Caco-2 (cell line): ENCODE measurements around the gene DHRS11. TPM values are rescaled to one million over a fixed set of nuclear protein-coding genes. Genes with fewer than 3 reads are reported as not detected.
A peak's percentile ranks its signal among the peaks of the same experiment; 100 is the strongest.

ENCODE experiments used
- BruUV-seq: library from RNA; stranded (reverse); fragments of 400-500 nt; replicated peaks from 2 replicates; lab custom pipeline; 2021; lab: Mats Ljungman, UMichigan
- CTCF ChIA-PET: fragments of 300-600 bp; sonication (Branson Sonifier 250); formaldehyde crosslinking; loops from one replicate; lab custom pipeline; 2022; ENCODE audit warnings: antibody characterized with exemption; lab: Charles Lee
- POLR2A ChIA-PET: fragments of 300-600 bp; sonication (Branson Sonifier 250); formaldehyde crosslinking; loops from one replicate; lab custom pipeline; 2022; ENCODE audit warnings: antibody characterized with exemption; lab: Charles Lee
- DNase-seq, 2 experiments: peaks; one replicate each; pipeline versions ENCODE4 v3.0.0 to v3.0.0-alpha.2; 2020 to 2022
- H3K27me3 ChIP-seq: replicated peaks from 2 replicates; pipeline ENCODE4 v1.6.0; 2011; ENCODE audit warnings: low read length; ENCODE audit not compliant: control insufficient read depth, insufficient read depth
- H3K36me3 ChIP-seq: 2 replicates; pipeline ENCODE4 v1.5.1; 2011; ENCODE audit warnings: low read length; ENCODE audit not compliant: control insufficient read depth, insufficient read depth
- H3K4me1 ChIP-seq: fragments of 250-450 bp; sonication (Bioruptor Pico); 2 replicates; pipeline ENCODE4 v1.5.1; 2020; ENCODE audit warnings: mild to moderate bottlenecking
- H3K4me3 ChIP-seq: 2 replicates; pipeline ENCODE4 v1.5.1; 2011; ENCODE audit warnings: low read depth, mild to moderate bottlenecking, control low read depth, low read length
- H3K9me3 ChIP-seq: fragments of 250-450 bp; sonication (Bioruptor Pico); 2 replicates; pipeline ENCODE4 v1.5.1; 2020; ENCODE audit warnings: mild to moderate bottlenecking, moderate library complexity
- H3K27ac Mint-ChIP-seq: one replicate; pipeline ENCODE4 v1.8.0; 2022; ENCODE audit warnings: mixed read lengths; ENCODE audit not compliant: unreplicated experiment
- H3K27me3 Mint-ChIP-seq: one replicate; pipeline ENCODE4 v1.8.0; 2022; ENCODE audit warnings: mixed read lengths; ENCODE audit not compliant: insufficient read depth, unreplicated experiment
- H3K36me3 Mint-ChIP-seq: one replicate; pipeline ENCODE4 v1.8.0; 2022; ENCODE audit warnings: mild to moderate bottlenecking, mixed read lengths; ENCODE audit not compliant: insufficient read depth, unreplicated experiment
- H3K4me1 Mint-ChIP-seq: one replicate; pipeline ENCODE4 v1.8.0; 2022; ENCODE audit warnings: low read depth, mixed read lengths; ENCODE audit not compliant: unreplicated experiment
- H3K4me3 Mint-ChIP-seq: one replicate; pipeline ENCODE4 v1.8.0; 2022; ENCODE audit warnings: mild to moderate bottlenecking, moderate library complexity, mixed read lengths; ENCODE audit not compliant: unreplicated experiment
- H3K9me3 Mint-ChIP-seq: one replicate; pipeline ENCODE4 v1.8.0; 2022; ENCODE audit warnings: mixed read lengths; ENCODE audit not compliant: unreplicated experiment
- CTCF ChIP-seq, 2 experiments: fragments of 200-600 bp in 1 of 2; IDR thresholded peaks; 1 replicate in 1 of 2; 2 replicates in 1 of 2; pipeline versions ENCODE4 v1.5.1 to v1.8.0; 2011 to 2022; ENCODE audit warnings: antibody characterized with exemption in 1 of 2, control low read depth in 1 of 2, inconsistent platforms in 1 of 2, low read depth in 1 of 2, low read length in 1 of 2, mild to moderate bottlenecking in 1 of 2, moderate library complexity in 1 of 2; ENCODE audit not compliant: insufficient read depth in 1 of 2, severe bottlenecking in 1 of 2, unreplicated experiment in 1 of 2
- intact Hi-C: fragments of 100-400 bp; cut with micrococcal nuclease; formaldehyde crosslinking; loops from one replicate; pipeline ENCODE4 v1.10.0; 2022; ENCODE audit not compliant: unreplicated experiment
- total RNA-seq: library from RNA; stranded (reverse); gene quantifications from 2 replicates; pipeline ENCODE4 v1.2.3, GENCODE V29; 2022

DHRS11 gene
- total RNA-seq, 1 experiment from 2014 or later, result 44.7 TPM

- no peak overlapping the region for H3K4me3 Mint-ChIP-seq
- TF ChIP-seq CTCF (IDR thresholded peaks at IDR 0.05; ENCODE audit: insufficient read depth in 1 of 2, low read depth in 1 of 2, low read length in 1 of 2, severe bottlenecking in 1 of 2, unreplicated experiment in 1 of 2), result no peak
- peaks cover 41% of the 10 kb centered on the region for H3K36me3 Mint-ChIP-seq
- no peaks in the 10 kb centered on the region for H3K27me3 Mint-ChIP-seq
- intact Hi-C loops, result no loop called here
- H3K27ac Mint-ChIP-seq, result no peak overlapping the region
- BruUV-seq, result no TSS peak
- H3K9me3 Mint-ChIP-seq, result no peaks in the 10 kb centered on the region
- CTCF ChIA-PET, result no interaction called here
- no peak for DNase-seq
- no peaks in the 10 kb centered on the region for H3K9me3 ChIP-seq
- peaks cover 17% of the 10 kb centered on the region for H3K4me1 ChIP-seq
- H3K36me3 ChIP-seq, result peaks cover 10% of the 10 kb centered on the region
- no peak overlapping the region for H3K4me3 ChIP-seq
- peaks cover 26% of the 10 kb centered on the region for H3K4me1 Mint-ChIP-seq
- no peaks in the 10 kb centered on the region for H3K27me3 ChIP-seq
- POLR2A ChIA-PET, result no interaction called here
Measured at GRCh38 chr17:36598951-36599401, 7.3 kb downstream of the DHRS11 start.

GRCh38 chr17:36599546-36600250 lies 8.0 kb downstream of the DHRS11 start:
- H3K4me3 ChIP-seq, result no peak overlapping the region
- no peaks in the 10 kb centered on the region for H3K27me3 ChIP-seq
- no peaks in the 10 kb centered on the region for H3K9me3 ChIP-seq
- peaks cover 27% of the 10 kb centered on the region for H3K4me1 Mint-ChIP-seq
- BruUV-seq, result no TSS peak
- DNase-seq, result no peak
- H3K27me3 Mint-ChIP-seq, result no peaks in the 10 kb centered on the region
- peaks cover 36% of the 10 kb centered on the region for H3K36me3 Mint-ChIP-seq
- ChIA-PET POLR2A (no interaction called here), CTCF (no interaction called here)
- peaks cover 10% of the 10 kb centered on the region for H3K36me3 ChIP-seq
- peaks cover 10% of the 10 kb centered on the region for H3K4me1 ChIP-seq
- H3K9me3 Mint-ChIP-seq, result no peaks in the 10 kb centered on the region
- no peak overlapping the region for H3K4me3 Mint-ChIP-seq
- H3K27ac Mint-ChIP-seq, result no peak overlapping the region
- TF ChIP-seq CTCF (IDR thresholded peaks at IDR 0.05; ENCODE audit: insufficient read depth in 1 of 2, low read depth in 1 of 2, low read length in 1 of 2, severe bottlenecking in 1 of 2, unreplicated experiment in 1 of 2), result no peak
- intact Hi-C loops, result loop anchor here (2.0 kb wide), 1 partner anchor 65 kb away; the partner anchor contains the start of genes MYO19 and PIGW

GRCh38 chr17:36600465-36600864 lies 8.8 kb downstream of the DHRS11 start:
- Mint-ChIP-seq H3K4me1 (peaks cover 27% of the 10 kb centered on the region), H3K27ac (peak overlapping the region; percentile 97), H3K36me3 (peaks cover 33% of the 10 kb centered on the region), H3K4me3 (peak overlapping the region; percentile 88), H3K9me3 (no peaks in the 10 kb centered on the region), H3K27me3 (no peaks in the 10 kb centered on the region)
- ChIA-PET CTCF (interaction anchor here (0.6 to 3.0 kb wide), 5 partner anchors 8 to 447 kb away, joined by 3 to 30 read pairs (median 4); partner anchors contain the start of genes DHRS11, MYO19 and PIGW), POLR2A (interaction anchor here (1.9 to 3.2 kb wide), 2 partner anchors 8 to 55 kb away, joined by 17 to 35 read pairs; partner anchors contain the start of gene DHRS11)
- no TSS peak for BruUV-seq
- Histone ChIP-seq H3K27me3 (no peaks in the 10 kb centered on the region), H3K4me3 (peak overlapping the region; percentile 66), H3K36me3 (peaks cover 7% of the 10 kb centered on the region), H3K9me3 (no peaks in the 10 kb centered on the region), H3K4me1 (peaks cover 10% of the 10 kb centered on the region)
- intact Hi-C loops, result loop anchor here (2.0 kb wide), 1 partner anchor 66 kb away; the partner anchor contains the start of genes MYO19 and PIGW
- no peak for TF ChIP-seq CTCF (IDR thresholded peaks at IDR 0.05; ENCODE audit: insufficient read depth in 1 of 2, low read depth in 1 of 2, low read length in 1 of 2, severe bottlenecking in 1 of 2, unreplicated experiment in 1 of 2)
- no peak for DNase-seq
